OCI-LY7 (cell line): ENCODE measurements around the gene THBS4. TPM values are rescaled to one million over a fixed set of nuclear protein-coding genes. Genes with fewer than 3 reads are reported as not detected.

ENCODE experiments used
- BruUV-seq: library from RNA; stranded (reverse); fragments of 400-500 nt; replicated peaks from 2 replicates; lab custom pipeline; 2021; lab: Mats Ljungman, UMichigan
- CTCF ChIA-PET: fragments of 300-600 bp; sonication (Branson Sonifier 250); formaldehyde crosslinking; loops from one replicate; lab custom pipeline; 2022; ENCODE audit warnings: antibody characterized with exemption; ENCODE audit not compliant: unreplicated experiment; lab: Charles Lee
- POLR2A ChIA-PET: fragments of 300-600 bp; sonication (Branson Sonifier 250); formaldehyde crosslinking; loops from one replicate; lab custom pipeline; 2022; ENCODE audit warnings: antibody characterized with exemption; lab: Charles Lee
- DNase-seq: peaks from one replicate; pipeline ENCODE4 v3.0.0-alpha.2; 2015; ENCODE audit warnings: low spot score
- H2AFZ ChIP-seq: fragments of 200-600 bp; sonication (generic), shearing (Covaris generic); 2 replicates; pipeline ENCODE4 v1.6.1; 2014; ENCODE audit warnings: mild to moderate bottlenecking, antibody characterized with exemption, low read length, moderate library complexity
- H3K27ac ChIP-seq: fragments of 200-600 bp; sonication (generic); 2 replicates; pipeline ENCODE4 v1.5.1; 2014; ENCODE audit warnings: mixed run types, low read depth, mild to moderate bottlenecking, moderate library complexity, low read length, inconsistent platforms; ENCODE audit not compliant: poor library complexity, severe bottlenecking
- H3K36me3 ChIP-seq: fragments of 200-600 bp; sonication (generic); 2 replicates; pipeline ENCODE4 v1.6.1; 2014; ENCODE audit warnings: mild to moderate bottlenecking, antibody characterized with exemption, low read length, moderate library complexity, mixed read lengths; ENCODE audit not compliant: insufficient read depth
- H3K4me1 ChIP-seq: fragments of 200-600 bp; sonication (generic); 2 replicates; pipeline ENCODE4 v1.5.1; 2014; ENCODE audit warnings: mild to moderate bottlenecking, low read length; ENCODE audit not compliant: insufficient read depth, poor library complexity, severe bottlenecking
- H3K4me2 ChIP-seq: fragments of 200-600 bp; sonication (generic); 2 replicates; pipeline ENCODE4 v1.6.1; 2014; ENCODE audit warnings: mild to moderate bottlenecking, low read length
- H3K4me3 ChIP-seq: fragments of 200-600 bp; sonication (generic); 2 replicates; pipeline ENCODE4 v1.5.1; 2014; ENCODE audit warnings: mild to moderate bottlenecking, low read depth, low read length; ENCODE audit not compliant: poor library complexity, severe bottlenecking
- H3K79me2 ChIP-seq: fragments of 200-600 bp; sonication (generic); 2 replicates; pipeline ENCODE4 v1.6.1; 2016; ENCODE audit warnings: low read depth, mild to moderate bottlenecking, low read length, moderate library complexity, mixed read lengths; ENCODE audit not compliant: insufficient read depth
- H3K9me2 ChIP-seq: fragments of 200-600 bp; sonication (generic); 2 replicates; pipeline ENCODE4 v1.6.1; 2016; ENCODE audit warnings: mild to moderate bottlenecking, low read length, mixed read lengths; ENCODE audit not compliant: insufficient read depth
- H3K9me3 ChIP-seq: fragments of 200-600 bp; sonication (generic); 2 replicates; pipeline ENCODE4 v1.6.1; 2014; ENCODE audit warnings: mild to moderate bottlenecking, mixed run types, low read length, mixed read lengths
- H4K20me1 ChIP-seq: fragments of 200-600 bp; sonication (generic); 2 replicates; pipeline ENCODE4 v1.6.1; 2014; ENCODE audit warnings: mild to moderate bottlenecking, antibody characterized with exemption, low read length, moderate library complexity, mixed read lengths; ENCODE audit not compliant: insufficient read depth
- CTCF ChIP-seq: fragments of 200-600 bp; sonication (generic); conservative IDR thresholded peaks from 2 replicates; pipeline ENCODE4 v1.5.1; 2014; ENCODE audit warnings: mild to moderate bottlenecking, antibody characterized with exemption, low read length, moderate library complexity, mixed read lengths
- EZH2phosphoT487 ChIP-seq: fragments of 200-600 bp; sonication (generic); IDR thresholded peaks from 2 replicates; pipeline ENCODE4 v1.6.1; 2018; ENCODE audit warnings: low read depth, borderline replicate concordance, mild to moderate bottlenecking, mixed run types, antibody characterized with exemption, low read length, moderate library complexity, mixed read lengths
- intact Hi-C: fragments of 100-400 bp; cut with micrococcal nuclease; formaldehyde crosslinking; loops from one replicate; pipeline ENCODE4 v1.10.0; 2022; ENCODE audit not compliant: unreplicated experiment
- total RNA-seq, 2 experiments: library from RNA; depleted of rRNA in 1 of 2; stranded (reverse); fragments of >200 nt in 1 of 2; shearing (Covaris generic) in 1 of 2; gene quantifications; 2 replicates each; pipeline ENCODE4 v1.2.3, GENCODE V29; 2014 to 2022

THBS4 gene
- total RNA-seq, 2 experiments from 2014 or later = 1.8 to 4.2 TPM

DNA sequence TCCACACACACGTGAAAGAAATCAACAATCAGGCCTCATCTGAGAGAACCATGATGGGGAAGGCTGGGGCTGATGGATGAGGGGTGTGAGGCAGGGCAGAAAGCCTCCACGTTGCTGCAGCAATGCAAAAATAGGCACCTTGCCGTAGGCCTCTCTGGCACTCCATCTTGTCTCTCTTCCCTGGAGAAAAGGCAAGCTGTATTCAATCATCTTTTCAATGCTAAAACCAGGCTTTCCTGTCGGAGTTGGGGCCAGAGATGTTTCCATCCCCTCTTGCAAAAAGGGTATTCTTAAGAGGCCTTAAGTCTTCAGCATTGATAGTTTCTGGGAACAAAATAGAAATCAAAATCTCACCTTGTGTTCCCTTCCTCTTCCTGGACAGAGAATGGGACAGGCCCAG lies 80.9 kb downstream of the THBS4 start:
- intact Hi-C loops = no loop called here
- no peak overlapping the region for H3K4me3 ChIP-seq
- no peaks in the 10 kb centered on the region for H3K79me2 ChIP-seq
- H3K4me1 ChIP-seq = no peaks in the 10 kb centered on the region
- CTCF ChIA-PET = interaction anchor here (0.6 kb wide), 1 partner anchor 10 kb away, joined by 3 read pairs; no protein-coding TSS in a partner anchor
- no peak overlapping the region for H3K4me2 ChIP-seq
- no peak overlapping the region for H2AFZ ChIP-seq
- no peak for TF ChIP-seq EZH2phosphoT487
- TF ChIP-seq CTCF = no peak
- no peaks in the 10 kb centered on the region for H4K20me1 ChIP-seq
- H3K9me3 ChIP-seq = no peaks in the 10 kb centered on the region
- H3K27ac ChIP-seq = no peak overlapping the region
- no peak for DNase-seq
- POLR2A ChIA-PET = interaction anchor here (0.7 to 1.5 kb wide), 3 partner anchors 12 to 393 kb away, joined by 3 to 7 read pairs (median 3); no protein-coding TSS in a partner anchor
- H3K36me3 ChIP-seq = no peaks in the 10 kb centered on the region
- no peaks in the 10 kb centered on the region for H3K9me2 ChIP-seq
- BruUV-seq = no TSS peak

DNA sequence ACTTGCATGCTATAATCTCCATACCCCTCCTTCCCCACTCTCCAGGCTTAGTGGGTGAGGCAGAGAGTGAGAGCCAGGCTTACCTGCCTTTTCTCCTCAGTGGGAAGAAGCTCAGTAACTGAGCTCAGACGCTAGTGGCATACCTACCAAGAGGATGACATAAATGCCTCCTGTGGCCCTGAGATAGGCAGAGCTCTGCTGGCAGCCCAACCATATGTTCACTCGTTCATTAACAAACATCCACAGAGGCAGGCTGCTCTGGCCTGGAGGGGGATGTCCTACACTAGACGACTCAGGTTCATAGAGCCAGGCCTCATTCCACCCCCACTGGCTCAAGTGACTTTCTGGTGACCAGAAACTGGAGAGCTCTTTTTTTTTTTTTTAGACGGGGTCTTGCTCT lies 81.3 kb downstream of the THBS4 start:
- no peaks in the 10 kb centered on the region for H3K79me2 ChIP-seq
- no peak overlapping the region for H3K27ac ChIP-seq
- CTCF ChIA-PET = interaction anchor here (0.6 kb wide), 1 partner anchor 10 kb away, joined by 3 read pairs; no protein-coding TSS in a partner anchor
- no peak for DNase-seq
- H2AFZ ChIP-seq = no peak overlapping the region
- H4K20me1 ChIP-seq = no peaks in the 10 kb centered on the region
- H3K4me1 ChIP-seq = no peaks in the 10 kb centered on the region
- H3K9me3 ChIP-seq = no peaks in the 10 kb centered on the region
- no peak for TF ChIP-seq CTCF
- TF ChIP-seq EZH2phosphoT487 = no peak
- POLR2A ChIA-PET = interaction anchor here (0.6 to 1.5 kb wide), 4 partner anchors 12 to 393 kb away, joined by 3 to 7 read pairs (median 4); no protein-coding TSS in a partner anchor
- H3K36me3 ChIP-seq = no peaks in the 10 kb centered on the region
- intact Hi-C loops = no loop called here
- no peak overlapping the region for H3K4me3 ChIP-seq
- H3K9me2 ChIP-seq = no peaks in the 10 kb centered on the region
- no TSS peak for BruUV-seq
- no peak overlapping the region for H3K4me2 ChIP-seq

- Histone ChIP-seq H3K9me2 (no peaks in the 10 kb centered on the region), H3K79me2 (no peaks in the 10 kb centered on the region), H4K20me1 (no peaks in the 10 kb centered on the region), H3K9me3 (no peaks in the 10 kb centered on the region), H2AFZ (no peak overlapping the region), H3K4me1 (peaks cover 2% of the 10 kb centered on the region), H3K36me3 (no peaks in the 10 kb centered on the region), H3K4me3 (no peak overlapping the region), H3K27ac (no peak overlapping the region), H3K4me2 (no peak overlapping the region)
- ChIA-PET POLR2A (interaction anchor here (0.7 to 1.5 kb wide), 4 partner anchors 13 to 1294 kb away, joined by 3 to 6 read pairs (median 4); no protein-coding TSS in a partner anchor), CTCF (no interaction called here)
- no peak for DNase-seq
- BruUV-seq = no TSS peak
- intact Hi-C loops = no loop called here
- no peak for TF ChIP-seq CTCF
These were observed 82.3 kb downstream of the THBS4 start for GRCh38 chr5:80117446-80117845.
